ENCODE results near the gene SETD1A. TPM values are rescaled to one million over a fixed set of nuclear protein-coding genes. Genes with fewer than 3 reads are reported as not detected.

Gene SETD1A
- total and polyA plus RNA-seq, 5 donors from 2014 or later: 0.33 to 35.2 (median 0.85) TPM

GRCh38 chr16:30951193-30951592 lies 6.4 kb upstream of the SETD1A start:
- no peaks in the 10 kb centered on the region for H3K27me3 Mint-ChIP-seq
- ATAC-seq (ENCODE audit: low read depth in 2 of 2) (no peak), DNase-seq (no peak)
- peaks cover 27% of the 10 kb centered on the region for H3K4me1 ChIP-seq (ENCODE audit: control insufficient read depth, insufficient read depth, low read length, poor library complexity, severe bottlenecking)
- H3K27me3 ChIP-seq (ENCODE audit: control insufficient read depth, insufficient read depth, low read length): no peaks in the 10 kb centered on the region
- no peak overlapping the region for H3K27ac Mint-ChIP-seq
- no peak overlapping the region for H3K4me3 ChIP-seq (ENCODE audit: low read depth, low read length)
- H3K36me3 ChIP-seq (ENCODE audit: control insufficient read depth, insufficient read depth, low read length): no peaks in the 10 kb centered on the region
- H3K9me3 ChIP-seq (ENCODE audit: control insufficient read depth in 2 of 2, low read length in 2 of 2): no peaks in the 10 kb centered on the region
- H3K27ac ChIP-seq (ENCODE audit: insufficient read depth, low read length, poor library complexity, severe bottlenecking): no peak overlapping the region
- H3K4me1 Mint-ChIP-seq: peaks cover 5 to 29% (median 18%) of the 10 kb centered on the region in 4 donors
- no peaks in the 10 kb centered on the region for H3K36me3 Mint-ChIP-seq
- peak overlapping the region; percentile 43 to 93 (median 60) for H3K4me3 Mint-ChIP-seq
- no peaks in the 10 kb centered on the region for H3K9me3 Mint-ChIP-seq

- no peak overlapping the region for H3K27ac ChIP-seq (ENCODE audit: insufficient read depth, low read length, poor library complexity, severe bottlenecking)
- Mint-ChIP-seq H3K27ac (no peak overlapping the region), H3K4me1 (peaks cover 5 to 28% (median 18%) of the 10 kb centered on the region in 4 donors), H3K36me3 (no peaks in the 10 kb centered on the region), H3K9me3 (no peaks in the 10 kb centered on the region), H3K4me3 (peak overlapping the region in 2 of 4 donors; percentile 46 to 93), H3K27me3 (no peaks in the 10 kb centered on the region)
- H3K9me3 ChIP-seq (ENCODE audit: control insufficient read depth in 2 of 2, low read length in 2 of 2): no peaks in the 10 kb centered on the region
- no peaks in the 10 kb centered on the region for H3K27me3 ChIP-seq (ENCODE audit: control insufficient read depth, insufficient read depth, low read length)
- DNase-seq: no peak
- H3K4me3 ChIP-seq (ENCODE audit: low read depth, low read length): no peak overlapping the region
- ATAC-seq (ENCODE audit: low read depth in 2 of 2): no peak
- peaks cover 30% of the 10 kb centered on the region for H3K4me1 ChIP-seq (ENCODE audit: control insufficient read depth, insufficient read depth, low read length, poor library complexity, severe bottlenecking)
- H3K36me3 ChIP-seq (ENCODE audit: control insufficient read depth, insufficient read depth, low read length): no peaks in the 10 kb centered on the region
Observed at GRCh38 chr16:30951750-30952149, 5.8 kb upstream of the SETD1A start.

DNA sequence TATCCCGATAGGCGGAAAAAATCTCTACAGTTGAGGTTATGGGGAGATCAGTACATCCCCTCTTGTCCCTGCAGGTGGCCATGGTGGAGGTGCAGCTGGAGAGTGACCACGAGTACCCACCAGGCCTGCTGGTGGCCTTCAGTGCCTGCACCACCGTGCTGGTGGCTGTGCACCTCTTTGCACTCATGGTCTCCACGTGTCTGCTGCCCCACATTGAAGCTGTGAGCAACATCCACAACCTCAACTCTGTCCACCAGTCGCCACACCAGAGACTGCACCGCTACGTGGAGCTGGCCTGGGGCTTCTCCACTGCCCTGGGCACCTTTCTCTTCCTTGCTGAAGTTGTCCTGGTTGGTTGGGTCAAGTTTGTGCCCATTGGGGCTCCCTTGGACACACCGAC lies 4.4 kb upstream of the SETD1A start:
- H3K4me1 Mint-ChIP-seq: peaks cover 5 to 36% (median 21%) of the 10 kb centered on the region in 4 donors
- H3K27me3 Mint-ChIP-seq: peaks cover 7% of the 10 kb centered on the region
- no peak for DNase-seq
- H3K36me3 ChIP-seq (ENCODE audit: control insufficient read depth, insufficient read depth, low read length): no peaks in the 10 kb centered on the region
- no peaks in the 10 kb centered on the region for H3K27me3 ChIP-seq (ENCODE audit: control insufficient read depth, insufficient read depth, low read length)
- peaks cover 33% of the 10 kb centered on the region for H3K4me1 ChIP-seq (ENCODE audit: control insufficient read depth, insufficient read depth, low read length, poor library complexity, severe bottlenecking)
- ATAC-seq (ENCODE audit: low read depth in 2 of 2): no peak
- H3K27ac Mint-ChIP-seq: no peak overlapping the region
- no peaks in the 10 kb centered on the region for H3K9me3 ChIP-seq (ENCODE audit: control insufficient read depth in 2 of 2, low read length in 2 of 2)
- peak overlapping the region in 2 of 4 donors; percentile 63 to 84 for H3K4me3 Mint-ChIP-seq
- no peak overlapping the region for H3K27ac ChIP-seq (ENCODE audit: insufficient read depth, low read length, poor library complexity, severe bottlenecking)
- no peaks in the 10 kb centered on the region for H3K9me3 Mint-ChIP-seq
- H3K4me3 ChIP-seq (ENCODE audit: low read depth, low read length): no peak overlapping the region
- no peaks in the 10 kb centered on the region for H3K36me3 Mint-ChIP-seq

DNA sequence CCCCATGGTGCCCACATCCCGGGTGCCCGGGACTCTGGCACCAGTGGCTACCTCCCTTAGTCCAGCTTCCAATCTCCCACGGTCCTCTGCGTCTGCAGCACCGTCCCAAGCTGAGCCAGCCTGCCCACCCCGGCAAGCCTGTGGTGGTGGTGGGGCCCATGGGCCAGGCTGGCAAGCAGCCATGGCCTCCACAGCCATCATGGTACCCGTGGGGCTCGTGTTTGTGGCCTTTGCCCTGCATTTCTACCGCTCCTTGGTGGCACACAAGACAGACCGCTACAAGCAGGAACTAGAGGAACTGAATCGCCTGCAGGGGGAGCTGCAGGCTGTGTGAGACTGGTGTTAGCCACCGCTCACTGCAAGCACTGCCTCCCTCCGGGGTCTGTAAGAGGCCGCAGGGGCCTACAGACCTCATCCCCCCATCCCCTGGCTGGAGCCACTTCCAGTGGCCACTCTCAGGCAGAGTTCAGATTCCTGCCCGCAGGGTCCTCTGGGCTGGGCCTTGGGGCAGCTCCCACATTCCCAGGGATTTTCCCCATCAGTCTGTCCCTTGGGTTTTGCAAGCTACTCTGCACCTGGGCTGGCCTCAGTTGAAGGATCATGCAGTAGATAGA lies 3.9 kb upstream of the SETD1A start:
- Mint-ChIP-seq H3K4me1 (peaks cover 5 to 39% (median 21%) of the 10 kb centered on the region in 4 donors), H3K36me3 (no peaks in the 10 kb centered on the region), H3K4me3 (peak overlapping the region in 2 of 4 donors; percentile 63 to 84), H3K27me3 (peaks cover 7% of the 10 kb centered on the region), H3K27ac (peak overlapping the region in 1 of 3 donors; percentile 26), H3K9me3 (no peaks in the 10 kb centered on the region)
- Histone ChIP-seq H3K9me3 (ENCODE audit: control insufficient read depth in 2 of 2, low read length in 2 of 2) (no peaks in the 10 kb centered on the region), H3K4me3 (ENCODE audit: low read depth, low read length) (no peak overlapping the region), H3K4me1 (ENCODE audit: control insufficient read depth, insufficient read depth, low read length, poor library complexity, severe bottlenecking) (peaks cover 33% of the 10 kb centered on the region), H3K27me3 (ENCODE audit: control insufficient read depth, insufficient read depth, low read length) (no peaks in the 10 kb centered on the region), H3K36me3 (ENCODE audit: control insufficient read depth, insufficient read depth, low read length) (no peaks in the 10 kb centered on the region), H3K27ac (ENCODE audit: insufficient read depth, low read length, poor library complexity, severe bottlenecking) (no peak overlapping the region)
- ATAC-seq (ENCODE audit: low read depth in 2 of 2) (no peak), DNase-seq (peak; percentile 36 to 81 (median 49))

GRCh38 chr16:30954993-30955392 lies 2.6 kb upstream of the SETD1A start:
- Mint-ChIP-seq H3K27me3 (peaks cover 9% of the 10 kb centered on the region), H3K27ac (peak overlapping the region in 1 of 3 donors; percentile 74), H3K4me1 (peaks cover 11 to 44% (median 28%) of the 10 kb centered on the region in 4 donors), H3K9me3 (no peaks in the 10 kb centered on the region), H3K36me3 (peaks cover 7% of the 10 kb centered on the region), H3K4me3 (peak overlapping the region in 2 of 4 donors; percentile 38 to 98)
- no peak for DNase-seq
- ATAC-seq (ENCODE audit: low read depth in 2 of 2): no peak
- Histone ChIP-seq H3K9me3 (ENCODE audit: control insufficient read depth in 2 of 2, low read length in 2 of 2) (no peaks in the 10 kb centered on the region), H3K36me3 (ENCODE audit: control insufficient read depth, insufficient read depth, low read length) (peaks cover 8% of the 10 kb centered on the region), H3K4me3 (ENCODE audit: low read depth, low read length) (no peak overlapping the region), H3K4me1 (ENCODE audit: control insufficient read depth, insufficient read depth, low read length, poor library complexity, severe bottlenecking) (peaks cover 35% of the 10 kb centered on the region), H3K27me3 (ENCODE audit: control insufficient read depth, insufficient read depth, low read length) (no peaks in the 10 kb centered on the region), H3K27ac (ENCODE audit: insufficient read depth, low read length, poor library complexity, severe bottlenecking) (no peak overlapping the region)

DNA sequence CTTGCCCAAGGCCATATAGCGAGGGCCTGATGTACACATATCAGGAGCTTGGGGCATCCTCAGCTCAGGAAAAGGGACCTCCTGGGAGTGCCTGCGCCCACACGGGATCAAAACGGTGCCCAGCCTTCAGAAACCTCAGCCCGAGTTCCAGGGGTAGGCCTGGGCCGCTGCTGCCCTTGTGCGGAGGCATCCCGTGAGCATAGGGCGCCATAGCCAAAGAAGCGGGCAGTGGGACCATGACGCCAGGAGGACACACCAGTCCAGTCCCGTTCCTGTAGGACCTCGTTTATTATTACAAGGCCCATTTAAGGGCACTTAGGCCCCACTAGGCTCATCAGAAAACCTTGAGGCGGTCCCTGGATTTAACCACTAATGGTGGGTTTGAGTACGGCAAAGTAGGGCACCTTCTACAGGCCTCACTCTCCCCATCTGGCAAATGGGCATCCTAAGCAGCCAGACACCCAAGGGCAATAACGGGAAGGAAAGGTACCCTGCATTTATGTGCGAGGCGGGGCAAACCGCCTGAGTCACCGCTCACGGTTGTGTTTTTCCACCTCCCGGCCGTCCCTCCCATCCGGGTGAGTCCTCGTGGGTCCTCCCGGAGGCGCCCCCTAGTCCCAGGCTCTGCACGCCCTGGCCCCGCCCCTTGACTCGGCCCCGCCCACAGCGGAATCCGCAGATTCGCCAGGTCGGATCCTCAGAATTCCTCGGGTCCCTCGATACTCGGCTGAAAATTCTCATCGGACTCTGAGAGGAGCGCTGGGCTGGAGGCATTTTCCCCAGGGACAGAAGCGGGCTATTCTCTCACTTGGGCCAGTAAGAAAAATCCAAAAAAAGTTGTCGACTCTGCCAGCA lies 726 bp upstream of the SETD1A start:
- ATAC-seq (ENCODE audit: low read depth in 2 of 2) (peak; percentile 61 to 63), DNase-seq (peak; percentile 73 to 92 (median 81))
- Mint-ChIP-seq H3K4me1 (peaks cover 15 to 43% (median 24%) of the 10 kb centered on the region in 4 donors), H3K27ac (peak overlapping the region; percentile 98 to 99 (median 98)), H3K27me3 (peaks cover 12% of the 10 kb centered on the region), H3K36me3 (peaks cover 17% of the 10 kb centered on the region), H3K9me3 (no peaks in the 10 kb centered on the region), H3K4me3 (peak overlapping the region; percentile 97 to 99 (median 98))
- H3K4me3 ChIP-seq (ENCODE audit: low read depth, low read length): peak overlapping the region; percentile 88
- no peaks in the 10 kb centered on the region for H3K9me3 ChIP-seq (ENCODE audit: control insufficient read depth in 2 of 2, low read length in 2 of 2)
- H3K27ac ChIP-seq (ENCODE audit: insufficient read depth, low read length, poor library complexity, severe bottlenecking): peak overlapping the region; percentile 93
- no peaks in the 10 kb centered on the region for H3K27me3 ChIP-seq (ENCODE audit: control insufficient read depth, insufficient read depth, low read length)
- peaks cover 26% of the 10 kb centered on the region for H3K36me3 ChIP-seq (ENCODE audit: control insufficient read depth, insufficient read depth, low read length)
- peaks cover 23% of the 10 kb centered on the region for H3K4me1 ChIP-seq (ENCODE audit: control insufficient read depth, insufficient read depth, low read length, poor library complexity, severe bottlenecking)

- H3K36me3 ChIP-seq (ENCODE audit: control insufficient read depth, insufficient read depth, low read length): peaks cover 41% of the 10 kb centered on the region
- Mint-ChIP-seq H3K36me3 (peaks cover 23% of the 10 kb centered on the region), H3K4me3 (peak overlapping the region; percentile 87 to 97 (median 92)), H3K27ac (peak overlapping the region; percentile 81 to 98 (median 97)), H3K9me3 (no peaks in the 10 kb centered on the region), H3K27me3 (peaks cover 12% of the 10 kb centered on the region), H3K4me1 (peaks cover 14 to 49% (median 24%) of the 10 kb centered on the region in 4 donors)
- H3K9me3 ChIP-seq (ENCODE audit: control insufficient read depth in 2 of 2, low read length in 2 of 2): no peaks in the 10 kb centered on the region
- DNase-seq (no peak), ATAC-seq (ENCODE audit: low read depth in 2 of 2) (peak in 1 of 2 donors; percentile 4)
- H3K27me3 ChIP-seq (ENCODE audit: control insufficient read depth, insufficient read depth, low read length): no peaks in the 10 kb centered on the region
- peaks cover 23% of the 10 kb centered on the region for H3K4me1 ChIP-seq (ENCODE audit: control insufficient read depth, insufficient read depth, low read length, poor library complexity, severe bottlenecking)
- peak overlapping the region; percentile 65 for H3K4me3 ChIP-seq (ENCODE audit: low read depth, low read length)
- H3K27ac ChIP-seq (ENCODE audit: insufficient read depth, low read length, poor library complexity, severe bottlenecking): peak overlapping the region; percentile 93
Observed at GRCh38 chr16:30958175-30959079, 873 bp downstream of the SETD1A start.

Data from CD4-positive, CD25-positive, alpha-beta regulatory T cell (primary cell).